PC-3 (cell line): ENCODE measurements around the gene MGLL. TPM values are rescaled to one million over a fixed set of nuclear protein-coding genes. Genes with fewer than 3 reads are reported as not detected.

Experiments
- ATAC-seq: fragments of 200-7000 bp; cut with Tn5 transposase; 2 replicates; pipeline ENCODE4 v1.9.1; 2020; ENCODE audit warnings: mild to moderate bottlenecking, moderate library complexity
- BruUV-seq: library from RNA; stranded (reverse); fragments of 400-500 nt; replicated peaks from 2 replicates; lab custom pipeline; 2021; lab: Mats Ljungman, UMichigan
- CTCF ChIA-PET: fragments of 300-600 bp; sonication (Branson Sonifier 250); formaldehyde crosslinking; loops from one replicate; lab custom pipeline; 2022; ENCODE audit warnings: antibody characterized with exemption; lab: Charles Lee
- POLR2A ChIA-PET: fragments of 300-600 bp; sonication (Branson Sonifier 250); formaldehyde crosslinking; loops from one replicate; lab custom pipeline; 2022; ENCODE audit warnings: antibody characterized with exemption; ENCODE audit not compliant: unreplicated experiment; lab: Charles Lee
- DNase-seq: peaks from one replicate; pipeline ENCODE4 v3.0.0-alpha.2; 2015
- H2AFZ ChIP-seq: fragments of 300-600 bp; sonication (generic); 2 replicates; pipeline ENCODE4 v1.6.0; 2016; ENCODE audit warnings: antibody characterized with exemption, low read length
- H3F3A ChIP-seq: fragments of 300-600 bp; sonication (generic); one replicate; pipeline ENCODE4 v1.6.0; 2017; ENCODE audit warnings: antibody characterized with exemption, low read length, control low read depth, mild to moderate bottlenecking; ENCODE audit not compliant: unreplicated experiment
- H3K27ac ChIP-seq: fragments of 300-600 bp; sonication (generic); 2 replicates; pipeline ENCODE4 v1.5.1; 2016; ENCODE audit warnings: mild to moderate bottlenecking, low read length
- H3K27me3 ChIP-seq: fragments of 300-600 bp; sonication (generic); 2 replicates; pipeline ENCODE4 v1.6.1; 2016; ENCODE audit warnings: low read length, mixed read lengths
- H3K36me3 ChIP-seq: fragments of 300-600 bp; sonication (generic); 2 replicates; pipeline ENCODE4 v1.6.1; 2016; ENCODE audit warnings: low read depth, mixed run types, low read length, mixed read lengths
- H3K4me1 ChIP-seq: fragments of 300-600 bp; sonication (generic); 2 replicates; pipeline ENCODE4 v1.5.1; 2016; ENCODE audit warnings: low read length; ENCODE audit not compliant: insufficient read depth
- H3K4me2 ChIP-seq: fragments of 300-600 bp; sonication (generic); 2 replicates; pipeline ENCODE4 v1.6.0; 2016; ENCODE audit warnings: low read length
- H3K4me3 ChIP-seq: fragments of 300-600 bp; sonication (generic); 2 replicates; pipeline ENCODE4 v1.5.1; 2016; ENCODE audit warnings: mild to moderate bottlenecking, low read length, mixed read lengths
- H3K79me2 ChIP-seq: fragments of 300-600 bp; sonication (generic); 2 replicates; pipeline ENCODE4 v1.6.1; 2017; ENCODE audit warnings: low read length, mixed read lengths
- H3K9ac ChIP-seq: fragments of 300-600 bp; sonication (generic); 2 replicates; pipeline ENCODE4 v1.6.0; 2016; ENCODE audit warnings: mild to moderate bottlenecking, low read length
- H3K9me2 ChIP-seq: fragments of 300-600 bp; sonication (generic); replicated peaks from 2 replicates; pipeline ENCODE4 v1.6.1; 2016; ENCODE audit warnings: mixed run types, low read length, mixed read lengths
- H3K9me3 ChIP-seq: fragments of 300-600 bp; sonication (generic); 2 replicates; pipeline ENCODE4 v1.6.1; 2016; ENCODE audit warnings: low read length, mixed read lengths
- H4K20me1 ChIP-seq: fragments of 300-600 bp; sonication (generic); 2 replicates; pipeline ENCODE4 v1.6.1; 2016; ENCODE audit warnings: low read length, mixed read lengths
- CTCF ChIP-seq: fragments of 300-600 bp; sonication (generic); conservative IDR thresholded peaks from 2 replicates; pipeline ENCODE4 v1.5.1; 2017; ENCODE audit warnings: antibody characterized with exemption, low read depth, mild to moderate bottlenecking, low read length
- EZH2 ChIP-seq: fragments of 300-600 bp; sonication (generic); IDR thresholded peaks from one replicate; pipeline ENCODE4 v1.6.1; 2017; ENCODE audit warnings: antibody characterized with exemption, mild to moderate bottlenecking, low read length; ENCODE audit not compliant: unreplicated experiment
- EZH2phosphoT487 ChIP-seq: fragments of 300-600 bp; sonication (generic); IDR thresholded peaks from 2 replicates; pipeline ENCODE4 v1.6.1; 2018; ENCODE audit warnings: mild to moderate bottlenecking, antibody characterized with exemption, low read length, borderline replicate concordance
- intact Hi-C: fragments of 100-400 bp; cut with micrococcal nuclease; formaldehyde crosslinking; loops from 2 replicates; pipeline ENCODE4 v1.9.0; 2023
- total RNA-seq: library from RNA; depleted of rRNA; stranded (reverse); fragments of >200 nt; gene quantifications from 2 replicates; pipeline ENCODE4 v1.2.3, GENCODE V29; 2014; rRNA removed

Gene MGLL
- total RNA-seq, 1 experiment from 2014 or later, result 38.7 TPM

- Histone ChIP-seq H3K9me2 (no peaks in the 10 kb centered on the region), H3F3A (no peaks in the 10 kb centered on the region), H3K36me3 (no peaks in the 10 kb centered on the region), H3K9ac (no peak overlapping the region), H3K9me3 (no peaks in the 10 kb centered on the region), H3K4me2 (no peak overlapping the region), H3K27me3 (no peaks in the 10 kb centered on the region), H3K4me3 (no peak overlapping the region), H3K4me1 (no peaks in the 10 kb centered on the region), H2AFZ (no peak overlapping the region), H3K79me2 (no peaks in the 10 kb centered on the region), H4K20me1 (no peaks in the 10 kb centered on the region), H3K27ac (no peak overlapping the region)
- no peak for DNase-seq
- TF ChIP-seq EZH2, result no peak
- TF ChIP-seq EZH2phosphoT487, result no peak
- TF ChIP-seq CTCF, result no peak
- intact Hi-C loops, result no loop called here
- ChIA-PET CTCF (no interaction called here), POLR2A (no interaction called here)
- no peak for ATAC-seq
- BruUV-seq, result no TSS peak
These were observed 182.3 kb downstream of the MGLL start for GRCh38 chr3:127640042-127640355.

GRCh38 chr3:127639173-127640041 is 182.9 kb downstream of the MGLL start:
- DNase-seq (peak; percentile 37), ATAC-seq (peak; percentile 53)
- CTCF ChIA-PET, result no interaction called here
- no peaks in the 10 kb centered on the region for H3F3A ChIP-seq
- BruUV-seq, result no TSS peak
- TF ChIP-seq EZH2 (no peak), EZH2phosphoT487 (no peak), CTCF (no peak)
- H3K4me2 ChIP-seq, result no peak overlapping the region
- no peaks in the 10 kb centered on the region for H3K79me2 ChIP-seq
- no peak overlapping the region for H3K27ac ChIP-seq
- no peaks in the 10 kb centered on the region for H3K27me3 ChIP-seq
- no peaks in the 10 kb centered on the region for H3K36me3 ChIP-seq
- no peak overlapping the region for H3K9ac ChIP-seq
- H3K4me1 ChIP-seq, result no peaks in the 10 kb centered on the region
- no peaks in the 10 kb centered on the region for H4K20me1 ChIP-seq
- no peak overlapping the region for H2AFZ ChIP-seq
- intact Hi-C loops, result no loop called here
- H3K4me3 ChIP-seq, result no peak overlapping the region
- no peaks in the 10 kb centered on the region for H3K9me2 ChIP-seq
- no peaks in the 10 kb centered on the region for H3K9me3 ChIP-seq
- POLR2A ChIA-PET, result no interaction called here

Other genes starting within 250 kb of the MGLL start
- 25.7 and 34.0 TPM in 2 replicates for gene TPRA1, start 231.8 kb downstream of the MGLL start, total RNA-seq
- 131 and 252 TPM in 2 replicates for gene MCM2, start 224.1 kb downstream of the MGLL start, total RNA-seq
- 32.4 and 45.8 TPM in 2 replicates for gene PODXL2, start 193.3 kb downstream of the MGLL start, total RNA-seq
- 3.6 and 8.4 TPM in 2 replicates for gene ABTB1, start 149.6 kb downstream of the MGLL start, total RNA-seq
- gene KBTBD12, start 92.7 kb upstream of the MGLL start, total RNA-seq, result not detected in 2 replicates
- 182 and 184 TPM in 2 replicates for gene SEC61A1, start 229.9 kb upstream of the MGLL start, total RNA-seq